CD4-positive, alpha-beta T cell treated with Interleukin-10 for 1 hour (primary cell): ENCODE measurements around the gene MSL3B.

Experiments used
- DNase-seq: peaks from one replicate; pipeline ENCODE4 v3.0.0-alpha.2; 2020

Gene MSL3B

DNA sequence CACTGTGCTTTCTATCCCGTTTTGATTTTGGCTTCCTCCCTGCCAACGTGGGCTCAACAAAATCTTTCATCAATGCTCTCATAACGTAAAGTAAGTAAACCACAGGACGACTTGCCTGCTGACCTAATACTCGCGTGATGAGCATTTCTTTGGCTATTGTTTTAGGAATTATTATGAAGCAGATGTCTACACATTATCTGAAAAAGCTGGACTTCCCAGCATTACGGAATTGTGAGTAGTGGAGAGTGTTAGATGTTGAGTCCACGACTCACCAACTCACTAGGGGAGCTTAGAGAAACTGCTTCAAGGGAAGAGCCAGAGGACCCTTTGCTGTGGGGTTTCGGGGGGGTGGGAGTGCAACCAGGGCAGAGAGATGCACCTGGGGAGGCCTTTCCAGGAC lies 35.8 kb downstream of the MSL3B start:
- DNase-seq = no peak

DNA sequence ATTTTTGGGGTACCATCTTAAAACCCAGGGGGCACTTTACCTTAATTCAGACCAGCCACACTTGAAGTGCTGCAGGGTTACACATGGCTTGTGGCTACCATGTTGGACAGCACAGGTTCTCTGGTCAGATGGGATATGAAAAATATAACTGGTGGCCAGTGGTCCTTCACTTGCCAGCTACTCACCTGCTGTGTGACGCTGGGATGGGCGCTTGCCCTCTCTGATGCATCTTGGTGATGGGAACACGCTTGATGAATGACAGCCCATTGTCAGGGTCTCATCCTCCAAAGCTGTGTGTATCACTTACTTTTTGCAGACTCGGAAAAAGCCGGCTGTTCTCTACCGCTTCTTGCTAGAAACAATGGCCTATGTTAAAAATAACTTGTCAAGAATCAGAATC lies 36.3 kb downstream of the MSL3B start:
- DNase-seq = no peak

DNA sequence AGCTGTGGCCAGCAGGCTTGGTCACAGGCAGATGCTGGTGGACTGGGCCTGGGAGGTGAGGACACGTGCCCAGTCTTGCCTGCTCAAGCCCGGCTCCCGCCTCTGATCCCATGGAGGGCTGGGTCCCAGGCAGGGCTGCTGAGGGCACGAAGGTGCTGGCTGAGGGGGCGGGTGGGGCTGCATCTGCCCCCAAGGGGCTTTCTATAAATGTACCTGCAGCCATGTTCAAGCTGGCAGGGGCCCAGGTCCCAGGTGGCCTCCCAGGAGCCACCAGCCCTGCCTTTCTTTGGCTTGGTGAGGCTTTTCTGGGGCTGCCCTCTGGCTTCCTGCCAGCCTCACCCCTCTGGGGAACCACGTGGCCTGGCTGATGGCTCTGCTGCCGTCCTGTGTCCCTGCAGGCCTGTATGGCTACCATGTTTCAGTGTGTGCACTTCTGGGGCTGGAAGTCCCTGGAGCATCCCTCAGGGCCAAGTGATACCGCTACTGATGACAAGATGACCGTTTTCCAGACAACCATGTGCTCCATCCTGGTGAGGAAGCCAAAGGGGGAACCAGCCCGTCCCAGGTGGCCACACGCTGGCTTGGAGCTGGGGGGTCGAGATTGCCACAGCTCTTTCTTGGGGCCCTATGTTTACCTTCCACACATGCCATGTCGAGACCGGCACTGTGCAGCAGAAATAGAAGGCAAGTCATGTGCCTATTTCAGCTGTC lies 37.0 kb downstream of the MSL3B start:
- DNase-seq = no peak

DNA sequence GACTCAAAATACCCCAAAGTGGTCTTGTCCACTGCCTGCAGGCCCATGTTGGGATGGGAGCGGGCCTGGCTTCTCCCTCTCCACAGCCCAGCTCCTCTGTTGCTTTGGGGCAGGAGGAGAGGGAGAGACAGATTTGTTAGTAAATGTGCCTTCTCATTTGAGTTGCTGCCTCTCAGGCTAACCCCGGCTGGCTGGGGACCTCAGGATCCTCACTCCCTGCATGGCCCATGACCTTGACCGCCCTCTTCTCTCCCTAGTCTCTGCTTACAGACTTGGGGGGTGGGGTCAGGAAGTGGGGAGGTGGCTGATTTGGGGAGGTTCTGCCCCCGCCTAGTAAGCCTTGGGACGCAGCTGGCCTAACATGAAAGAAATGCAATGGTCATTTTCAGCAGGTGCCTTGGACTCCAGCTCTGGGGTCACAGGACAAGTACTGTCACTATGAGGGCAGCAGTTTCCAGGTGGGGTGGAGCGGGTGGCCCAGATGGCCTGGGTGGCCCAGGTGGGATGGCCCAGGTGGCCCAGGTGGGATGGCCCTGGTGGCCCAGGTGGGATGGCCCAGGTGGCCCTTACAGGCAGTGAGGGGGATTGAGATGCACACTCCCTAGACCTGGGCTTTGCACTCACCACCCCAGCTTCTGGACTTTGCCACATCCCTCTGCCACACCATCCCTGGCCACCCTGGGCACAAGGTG lies 37.9 kb downstream of the MSL3B start:
- DNase-seq = no peak

DNA sequence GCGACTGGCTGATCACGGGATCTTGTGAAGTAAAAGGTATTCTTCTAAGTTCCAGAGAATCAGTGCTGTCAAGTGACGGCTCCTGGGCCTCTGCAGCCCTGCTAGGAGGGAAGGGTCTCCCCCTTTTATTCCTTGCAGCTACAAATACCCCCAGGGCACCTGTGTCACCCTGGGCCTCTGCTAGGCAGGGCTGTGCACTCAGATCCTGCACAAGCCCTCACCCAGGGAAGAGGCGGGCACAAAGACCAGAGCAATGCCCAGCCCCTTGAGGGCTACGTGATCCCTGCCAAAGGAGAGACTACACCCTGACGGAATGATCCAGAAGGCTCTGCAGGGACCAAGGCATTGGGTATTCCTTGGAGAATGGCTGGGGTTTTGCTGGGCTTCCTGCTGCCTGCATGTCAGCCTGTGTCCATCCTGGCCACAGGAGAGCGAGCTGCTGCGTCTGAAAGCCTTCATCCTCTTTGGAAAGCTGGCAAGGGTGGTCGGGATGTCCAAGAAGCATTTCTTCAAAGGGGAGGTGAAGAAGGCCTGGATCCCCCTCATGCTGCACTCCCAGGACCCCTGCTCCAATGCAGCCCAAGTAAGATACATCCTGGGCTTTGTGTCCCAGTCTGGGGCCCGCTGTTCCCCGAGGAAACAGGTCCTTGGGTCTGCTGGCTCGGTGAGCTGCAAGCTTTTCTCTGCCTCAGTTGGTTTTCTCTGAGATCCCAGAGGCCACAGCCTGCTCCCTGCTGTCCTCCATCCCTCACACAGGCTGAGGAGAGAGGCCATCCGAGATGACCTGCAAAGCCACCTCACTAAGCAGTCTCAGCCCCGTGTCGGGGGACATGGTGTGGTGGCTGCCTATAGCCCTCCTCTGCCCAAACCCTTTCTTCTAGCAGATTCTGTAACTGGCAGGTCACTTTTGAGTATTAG lies 38.7 kb downstream of the MSL3B start:
- DNase-seq = no peak

DNA sequence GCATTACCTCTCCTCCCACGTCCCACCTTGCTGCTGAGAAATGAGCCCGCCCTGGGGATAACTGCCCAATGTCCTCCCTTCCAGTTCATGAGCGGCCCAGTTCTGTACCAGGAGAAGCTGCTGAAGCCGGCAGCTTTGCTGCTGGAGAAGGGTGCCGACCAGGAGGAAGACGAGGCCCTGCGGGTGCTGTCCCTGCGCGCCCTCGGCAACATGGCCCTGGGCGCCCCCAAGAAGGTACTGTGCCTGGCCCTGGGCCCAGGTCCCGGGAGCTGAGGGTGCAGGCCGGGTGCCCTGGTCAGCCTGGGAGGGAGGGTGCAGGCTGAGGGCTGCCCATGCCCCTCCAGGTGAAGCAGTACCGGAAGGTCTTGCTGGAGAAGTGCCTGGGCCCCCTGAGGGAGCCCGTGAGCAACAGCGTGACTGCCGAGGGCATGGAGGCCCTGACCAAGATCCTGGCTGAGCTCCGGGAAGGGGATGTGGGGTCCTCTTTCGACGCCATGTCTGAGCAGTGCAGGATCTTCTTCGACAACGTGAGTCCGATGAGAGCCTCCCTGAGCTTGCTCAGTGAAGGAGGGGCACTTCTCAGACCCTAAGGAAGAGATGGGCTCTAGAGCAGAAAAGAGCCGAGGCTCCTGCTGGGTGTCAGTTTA lies 39.5 kb downstream of the MSL3B start:
- DNase-seq = no peak

DNA sequence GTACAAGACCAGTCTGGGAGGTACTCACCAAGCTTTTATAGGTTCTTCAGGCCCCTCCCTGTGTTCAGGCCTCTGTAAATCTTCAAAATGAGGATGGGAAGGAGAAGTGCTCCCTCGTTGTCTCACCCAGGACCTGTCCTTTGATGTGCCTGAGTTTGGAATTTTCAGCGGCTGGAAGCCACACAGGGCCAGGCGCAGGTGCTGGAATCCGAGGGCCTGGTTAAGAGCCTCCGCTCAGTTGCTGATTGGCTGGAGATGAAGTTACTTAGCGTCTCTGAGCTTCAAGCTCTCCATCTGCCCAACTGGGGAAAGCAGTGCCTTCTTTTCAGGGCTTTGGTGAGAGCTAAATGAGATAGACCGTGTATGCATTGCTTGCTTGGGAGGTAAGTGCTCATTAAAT lies 43.8 kb downstream of the MSL3B start:
- DNase-seq = no peak

DNA sequence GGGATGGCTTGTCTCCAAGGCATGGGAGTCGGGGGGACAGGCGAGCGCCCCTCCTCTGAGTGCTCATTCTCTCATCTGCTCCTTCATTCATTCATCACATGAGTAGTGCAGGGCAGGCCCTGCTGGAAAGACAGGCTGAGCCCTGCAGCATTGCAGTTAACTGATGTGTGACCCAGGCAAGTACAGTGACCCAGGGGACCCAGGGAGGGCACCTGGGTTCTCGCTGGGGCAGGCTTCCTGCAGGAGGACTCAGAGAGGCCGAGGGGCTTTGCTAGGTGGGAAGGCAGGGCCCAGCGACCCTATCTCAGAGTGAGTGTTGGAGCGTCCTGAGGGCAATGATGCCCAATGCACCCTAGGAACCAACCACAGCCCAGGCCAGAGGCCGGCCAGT lies 44.5 kb downstream of the MSL3B start:
- DNase-seq = no peak

DNA sequence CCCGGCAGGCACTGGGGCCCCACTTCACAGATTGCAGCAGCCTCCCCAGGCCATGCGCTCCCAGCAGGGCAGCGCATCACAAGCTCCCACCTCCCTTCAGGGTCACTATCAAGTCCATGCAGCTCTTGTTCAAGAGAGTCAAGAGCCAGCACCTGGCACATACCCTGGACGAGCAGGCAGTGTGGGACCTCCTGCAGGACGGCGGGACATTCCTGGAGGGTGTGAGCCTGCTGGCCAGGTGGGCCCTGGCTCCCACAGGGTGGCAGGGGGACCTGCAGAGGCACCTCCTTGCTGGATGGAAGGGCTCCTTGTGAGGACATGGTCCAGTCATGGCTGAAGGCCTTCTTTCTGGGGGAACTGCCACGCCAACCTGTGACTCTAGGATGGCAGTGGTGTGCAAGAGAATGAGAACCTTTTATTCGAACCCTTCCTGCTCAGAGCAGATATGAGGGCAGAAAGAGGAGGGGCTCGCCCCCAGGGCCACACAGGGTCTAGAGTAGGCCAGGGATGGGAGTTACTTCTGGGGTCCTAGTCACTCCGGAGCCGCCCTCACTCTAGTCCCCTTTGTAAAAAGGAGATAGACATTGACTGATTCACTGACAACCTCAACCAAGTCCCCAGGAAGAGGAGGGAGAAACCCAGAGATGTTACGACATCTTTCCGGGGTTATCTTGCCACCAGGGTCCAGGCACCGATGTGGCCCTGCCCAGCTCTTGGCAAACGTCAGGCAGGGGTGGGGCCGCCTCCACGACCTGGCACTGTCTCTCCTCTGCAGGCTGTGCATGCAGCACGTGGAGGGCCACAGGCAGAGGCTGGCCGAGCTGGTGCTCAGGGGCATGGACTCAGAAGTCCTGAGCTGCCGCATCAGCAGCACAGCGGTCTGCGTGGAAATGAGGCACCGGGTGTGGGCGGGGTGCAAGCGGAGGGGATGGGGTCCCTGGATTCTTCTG lies 45.1 kb downstream of the MSL3B start:
- no peak for DNase-seq

DNA sequence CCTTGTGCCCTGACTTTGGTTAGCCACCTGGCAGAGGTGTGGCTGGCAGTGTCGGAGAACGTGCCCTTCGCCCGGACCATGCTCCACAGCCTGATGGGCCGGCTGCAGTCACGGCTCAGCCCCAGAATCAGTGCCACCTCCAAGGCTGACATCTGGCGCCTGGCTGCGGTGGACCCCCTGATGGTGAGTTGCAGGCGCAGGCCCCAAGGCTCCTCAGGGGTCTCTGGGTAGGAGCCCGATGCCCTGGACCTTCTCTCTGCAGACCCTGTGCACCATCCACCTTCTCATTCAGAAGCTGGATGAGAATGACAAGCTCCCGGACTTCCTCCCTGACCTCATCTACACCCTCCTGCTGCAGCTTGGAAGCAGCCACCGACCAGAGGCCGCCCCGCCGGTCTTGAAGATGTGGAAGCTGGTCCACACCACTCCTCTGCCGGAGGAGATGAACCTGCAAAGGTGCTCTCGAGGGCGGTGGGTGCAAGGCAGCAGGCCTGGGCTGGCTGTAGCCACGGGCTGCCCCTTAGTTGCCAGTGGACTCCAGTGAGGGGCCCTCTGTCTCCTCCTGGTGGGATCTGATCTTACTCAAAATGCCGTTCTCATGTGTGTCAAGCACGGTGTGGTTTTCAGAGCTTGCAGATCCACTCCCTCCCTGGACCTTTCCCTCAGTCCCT lies 46.0 kb downstream of the MSL3B start:
- DNase-seq = no peak

DNA sequence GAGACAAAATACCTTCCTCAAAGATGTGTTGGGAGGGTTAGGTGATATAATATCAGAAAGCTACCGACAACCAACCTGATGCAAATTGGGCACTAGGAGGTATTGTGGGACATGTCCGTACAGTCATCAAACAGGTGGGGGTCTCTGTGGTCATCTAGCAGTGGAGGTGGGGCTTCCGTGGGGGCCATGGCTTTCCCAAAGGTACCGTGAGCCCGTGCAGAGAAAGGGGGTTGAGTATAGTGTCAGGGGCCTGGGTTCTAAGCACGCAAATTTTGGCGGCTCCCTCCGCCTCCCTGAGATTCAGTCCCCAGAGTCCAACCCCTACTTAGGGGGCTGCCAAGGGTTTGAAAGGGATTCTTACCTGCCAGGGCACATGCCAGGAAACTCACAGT lies 46.5 kb downstream of the MSL3B start:
- DNase-seq = no peak

DNA sequence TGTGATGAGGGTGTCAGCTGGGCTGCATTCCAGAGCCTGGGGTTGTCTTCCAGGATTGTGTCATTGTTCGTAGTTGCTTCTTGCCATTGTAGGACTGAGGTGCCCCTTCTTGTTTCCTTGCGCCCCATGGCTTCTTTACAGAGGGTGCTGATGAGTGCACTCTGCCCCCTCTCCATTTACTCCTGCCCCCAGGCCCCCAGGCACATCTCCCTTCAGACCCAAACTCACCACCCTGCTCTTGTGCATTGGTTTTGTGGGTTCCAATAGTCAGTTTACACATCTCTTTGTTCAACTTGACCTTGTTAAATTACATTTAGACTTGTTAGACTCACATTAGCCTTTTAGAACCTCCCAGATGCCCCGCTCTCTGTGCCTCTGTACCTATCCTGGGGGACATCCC lies 47.0 kb downstream of the MSL3B start:
- no peak for DNase-seq

DNA sequence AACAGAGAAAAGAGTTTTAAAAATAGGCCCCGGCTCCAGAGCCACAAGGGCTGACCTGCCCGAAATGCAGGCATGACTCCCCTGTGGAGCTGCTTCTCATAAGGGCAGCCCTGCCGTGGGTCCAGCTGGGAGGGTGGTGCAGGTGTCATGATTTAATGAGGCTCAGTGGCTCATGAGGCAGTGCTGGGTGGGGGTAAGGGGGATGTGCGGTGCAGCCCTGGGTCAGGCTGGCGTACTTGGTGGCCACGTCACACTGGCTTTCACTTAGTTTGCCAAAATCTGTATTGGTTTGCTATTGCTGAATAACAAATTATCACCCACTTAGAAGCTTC lies 47.4 kb downstream of the MSL3B start:
- no peak for DNase-seq

DNA sequence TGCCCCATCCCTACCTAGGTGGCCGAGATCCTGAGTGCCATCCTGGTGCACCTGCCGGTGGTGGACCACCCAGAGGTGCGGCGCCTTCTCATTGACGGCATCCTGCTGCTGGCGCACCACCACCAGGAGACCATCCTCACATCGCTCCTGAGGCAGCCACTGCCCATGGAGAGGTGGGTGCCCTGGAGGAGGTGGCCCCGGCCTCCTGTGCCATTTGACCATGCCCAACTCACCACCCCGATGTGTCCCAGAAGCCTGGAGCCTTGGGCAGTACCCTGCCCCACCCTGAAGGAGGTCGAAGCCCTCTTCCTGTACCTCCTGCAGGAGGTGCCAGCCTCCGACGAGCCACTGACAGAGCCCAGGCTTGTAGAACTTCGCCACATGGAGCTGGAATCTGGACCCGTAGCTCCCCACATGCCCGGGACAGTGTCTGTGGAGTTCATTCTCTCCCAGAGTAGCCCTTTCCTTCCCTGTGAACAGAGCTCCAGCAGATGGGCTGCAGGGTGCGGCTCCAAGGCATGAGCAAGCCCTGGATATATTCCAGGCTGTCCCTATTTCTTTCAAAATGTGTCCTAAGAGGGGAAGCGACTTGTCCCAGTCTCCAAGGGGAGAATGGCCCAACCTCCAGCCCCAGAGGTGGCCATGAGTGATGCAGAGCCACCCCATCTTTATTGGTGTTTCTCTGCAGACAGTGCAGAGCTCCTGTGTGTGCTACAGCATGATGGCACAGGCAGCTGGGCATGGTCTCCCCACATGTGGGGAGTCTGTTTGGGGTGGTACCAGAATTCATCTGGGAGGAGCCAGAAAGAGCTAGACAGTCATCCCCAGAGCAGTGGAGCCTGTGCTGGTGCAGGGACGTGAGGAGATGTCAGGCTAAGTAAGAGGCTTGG lies 48.1 kb downstream of the MSL3B start:
- DNase-seq = no peak

DNA sequence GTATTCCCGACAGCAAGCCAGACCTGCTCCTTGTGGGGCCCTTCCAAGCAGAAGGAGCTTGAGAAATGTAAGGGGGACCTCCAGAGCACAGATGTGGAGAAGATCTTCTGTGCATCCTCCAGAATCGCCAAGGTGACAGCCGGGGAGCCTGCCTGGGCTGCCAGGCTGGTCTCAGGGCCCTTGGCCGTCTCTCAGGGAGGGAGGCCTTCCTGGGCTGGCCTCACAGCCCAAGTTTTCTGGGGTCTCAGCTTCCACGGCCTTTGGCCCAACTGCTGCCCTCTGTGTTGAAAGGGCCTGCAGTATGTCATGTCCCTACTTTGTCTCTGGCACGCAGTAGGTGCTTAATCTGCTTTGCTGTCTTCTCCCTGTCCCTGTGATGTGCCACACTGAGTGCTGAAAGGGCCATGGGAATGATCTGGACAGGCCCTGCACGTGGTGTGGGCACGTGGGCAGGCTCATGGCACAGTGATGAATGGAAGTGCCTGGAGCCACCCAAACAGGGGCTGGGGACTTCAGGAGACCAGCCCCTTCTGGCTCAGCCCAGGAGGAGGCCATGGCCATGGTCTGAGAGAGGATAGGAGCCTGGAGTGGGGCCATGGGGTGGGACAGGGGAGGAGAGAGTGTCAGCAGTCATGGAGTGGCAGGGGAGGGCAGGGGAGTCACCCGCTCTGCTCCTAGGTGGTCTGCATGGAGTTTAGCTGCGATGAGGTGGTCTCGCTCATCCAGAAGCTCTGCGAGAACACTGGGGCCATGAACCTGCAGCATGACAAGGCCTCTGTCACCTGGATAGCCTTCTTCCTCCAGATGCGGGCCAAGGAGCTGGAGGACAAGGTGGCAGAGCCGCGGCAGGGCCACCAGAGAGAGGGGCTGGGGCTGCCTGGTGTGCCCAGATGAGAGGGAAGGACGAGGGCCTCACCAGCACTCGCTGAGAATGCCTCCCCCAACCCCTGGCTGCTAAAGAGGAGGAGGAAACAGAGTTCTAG lies 49.3 kb downstream of the MSL3B start:
- no peak for DNase-seq

DNA sequence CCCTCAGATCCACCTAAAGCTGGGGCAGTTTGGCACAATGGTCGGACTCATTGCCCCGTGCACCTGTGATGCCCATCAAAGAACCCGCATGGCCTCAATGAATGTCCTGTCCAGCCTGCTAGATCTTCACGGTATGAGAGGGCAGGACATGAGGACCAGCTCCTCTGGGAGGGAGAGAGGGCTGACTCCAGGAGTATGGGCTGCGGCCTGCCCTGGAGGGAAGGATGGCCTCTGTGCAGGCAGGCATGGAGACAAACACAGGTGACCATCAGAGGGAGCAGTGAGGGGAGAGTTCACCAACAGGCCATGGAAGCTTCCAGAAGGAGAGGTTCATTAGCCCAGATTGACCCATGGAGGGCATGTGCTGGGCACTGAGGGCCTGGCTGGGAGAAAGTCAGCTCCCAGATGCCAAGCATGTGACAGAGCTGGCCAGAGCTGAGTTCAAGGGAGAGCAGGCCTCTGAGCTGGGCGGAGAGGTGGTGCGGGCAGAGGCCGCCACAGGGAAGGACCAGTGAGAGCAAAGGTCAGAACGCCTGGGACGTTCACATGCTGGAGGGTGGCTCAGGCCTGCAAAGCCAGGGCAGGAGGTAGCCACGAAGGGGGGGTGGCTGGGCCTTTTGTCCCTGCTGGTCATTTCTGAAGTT lies 50.1 kb downstream of the MSL3B start:
- DNase-seq = no peak

DNA sequence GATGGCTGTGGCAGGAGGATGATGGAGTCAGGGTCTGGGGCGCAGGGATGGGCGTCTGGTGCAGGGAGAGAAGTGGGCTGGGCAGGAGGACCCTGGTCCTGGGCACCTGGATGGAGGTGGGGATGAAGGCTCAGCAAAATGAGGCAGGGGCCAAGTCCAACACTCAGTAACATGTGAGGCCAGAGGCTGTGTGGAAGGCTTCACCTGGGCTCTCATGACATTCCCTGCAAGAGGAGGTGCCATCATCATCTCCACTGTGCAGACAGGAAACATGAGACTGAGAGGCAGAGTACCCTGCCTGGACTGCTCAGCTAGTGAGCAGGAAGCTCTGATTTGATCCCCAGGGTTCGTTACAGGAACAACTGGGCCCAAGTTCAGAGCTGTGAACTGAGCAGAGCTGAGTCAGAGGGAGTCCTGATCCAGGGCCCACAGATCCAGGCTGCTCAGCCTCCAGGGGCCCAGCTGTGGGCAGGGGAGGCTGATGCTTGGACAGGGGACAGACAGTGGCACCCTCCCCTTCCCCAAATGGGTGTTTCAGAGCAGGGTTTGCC lies 50.8 kb downstream of the MSL3B start:
- DNase-seq = no peak

DNA sequence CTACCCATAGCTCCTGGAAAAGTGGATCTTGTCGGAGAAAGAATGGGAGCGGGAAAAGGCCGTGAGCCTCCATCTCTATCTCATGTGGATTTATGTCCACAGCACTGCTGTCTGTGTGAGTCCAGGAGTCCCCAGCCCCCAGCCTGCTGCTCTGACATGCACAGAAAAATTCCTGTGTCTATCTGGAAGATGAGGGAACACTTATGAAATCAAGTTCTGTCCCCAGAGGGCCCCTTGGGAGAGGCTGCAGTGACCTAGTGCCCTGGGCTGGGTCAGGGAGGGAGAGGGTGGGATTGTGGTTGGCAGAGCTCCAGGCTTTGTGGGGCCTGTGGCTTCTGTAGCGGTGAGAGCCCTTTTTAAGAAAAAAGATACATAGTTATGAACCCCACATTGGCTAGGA lies 51.4 kb downstream of the MSL3B start:
- no peak for DNase-seq

DNA sequence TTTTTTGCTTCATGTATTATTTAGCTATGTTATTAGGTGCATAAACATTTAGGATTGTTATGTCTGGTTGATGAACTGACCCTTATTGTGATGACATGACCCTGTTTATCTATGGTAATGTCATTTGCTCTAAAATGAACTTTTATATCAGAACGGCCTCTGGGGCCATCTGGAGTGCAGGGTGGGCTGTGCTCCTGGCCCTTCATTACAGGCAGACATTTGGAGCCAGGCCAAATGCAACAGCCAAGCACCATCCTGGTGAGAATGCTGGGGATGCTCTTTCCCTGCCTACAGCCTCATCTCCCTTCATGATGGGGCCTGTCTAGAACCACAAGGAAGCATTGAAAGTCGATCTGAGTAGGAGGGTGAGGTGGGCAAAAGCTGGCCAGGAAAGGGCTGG lies 51.9 kb downstream of the MSL3B start:
- no peak for DNase-seq
